ENCODE data around the gene CAST.

Gene CAST

GRCh38 chr5:96781031-96781971 is 119.1 kb downstream of the CAST start (continued):
- TF ChIP-seq ZNF292 (tag by site-specific recombination; IDR thresholded peaks at IDR 0.05; ENCODE audit: borderline replicate concordance, low read depth), result no peak
- TF ChIP-seq ZNF501 (tag by site-specific recombination; IDR thresholded peaks at IDR 0.05), result peak; percentile 74
- TF ChIP-seq KLF1 (tag by site-specific recombination; IDR thresholded peaks at IDR 0.05), result no peak
- no peak for TF ChIP-seq ZNF426 (tag by site-specific recombination; IDR thresholded peaks at IDR 0.05)
- TF ChIP-seq GLIS2 (tag by site-specific recombination; IDR thresholded peaks at IDR 0.05), result no peak
- no peak for TF ChIP-seq ZNF404 (tag by site-specific recombination; IDR thresholded peaks at IDR 0.05)
- TF ChIP-seq ZNF157 (tag by site-specific recombination; IDR thresholded peaks at IDR 0.05), result no peak
- peak; percentile 41; the same call in 1 of the 2 replicates for TF ChIP-seq ZNF610 (tag by site-specific recombination; IDR thresholded peaks at IDR 0.05; ENCODE audit: borderline replicate concordance)
- peak; percentile 59; the same call in 1 of the 2 replicates for TF ChIP-seq ZNF391 (tag by site-specific recombination; IDR thresholded peaks at IDR 0.05; ENCODE audit: borderline replicate concordance, low read depth)
- TF ChIP-seq MYNN (tag by site-specific recombination; IDR thresholded peaks at IDR 0.05; ENCODE audit: borderline replicate concordance), result no peak
- no peak for TF ChIP-seq ZNF184 (tag by site-specific recombination; IDR thresholded peaks at IDR 0.05)
- no peak for TF ChIP-seq ZNF133 (tag by site-specific recombination; IDR thresholded peaks at IDR 0.05)
- peak; percentile 52; the same call in 1 of the 2 replicates for TF ChIP-seq INSM2 (tag by site-specific recombination; IDR thresholded peaks at IDR 0.05)
- TF ChIP-seq ZNF223 (tag by site-specific recombination; IDR thresholded peaks at IDR 0.05), result no peak
- peak; percentile 97 for TF ChIP-seq OVOL3 (tag by site-specific recombination; IDR thresholded peaks at IDR 0.05)
- no peak for TF ChIP-seq ZNF433 (tag by site-specific recombination; IDR thresholded peaks at IDR 0.05; ENCODE audit: low read depth)
- no peak for TF ChIP-seq GLIS1 (tag by site-specific recombination; IDR thresholded peaks at IDR 0.05)
- TF ChIP-seq ZNF645 (tag by site-specific recombination; IDR thresholded peaks at IDR 0.05), result no peak
- TF ChIP-seq ZNF24 (tag by site-specific recombination; IDR thresholded peaks at IDR 0.05), result peak; percentile 55; the same call in 1 of the 2 replicates
- no peak for TF ChIP-seq SETDB1 (IDR thresholded peaks at IDR 0.05; ENCODE audit: insufficient read length, low read length)
- TF ChIP-seq ZNF660 (tag by site-specific recombination; IDR thresholded peaks at IDR 0.05), result no peak
- TF ChIP-seq ZFP37 (tag by site-specific recombination; IDR thresholded peaks at IDR 0.05), result no peak
- TF ChIP-seq KLF9 (tag by site-specific recombination; IDR thresholded peaks at IDR 0.05; ENCODE audit: low read depth), result no peak
- TF ChIP-seq ZNF37A (tag by site-specific recombination; IDR thresholded peaks at IDR 0.05), result no peak
- no peak for TF ChIP-seq ZNF518A (tag by site-specific recombination; conservative IDR thresholded peaks at IDR 0.05; ENCODE audit: low read depth)
- no peak for TF ChIP-seq ZNF473 (tag by site-specific recombination; IDR thresholded peaks at IDR 0.05)
- TF ChIP-seq PRDM4 (tag by site-specific recombination; IDR thresholded peaks at IDR 0.05), result peak; percentile 87
- TF ChIP-seq OSR2 (tag by site-specific recombination; IDR thresholded peaks at IDR 0.05), result peak; percentile 98
- no peak for TF ChIP-seq GLI4 (tag by site-specific recombination; IDR thresholded peaks at IDR 0.05)
- peak; percentile 87 for TF ChIP-seq BCL11B (tag by site-specific recombination; IDR thresholded peaks at IDR 0.05; ENCODE audit: low read depth)

Data from HEK293 (cell line).